HG02885 (cell line): ENCODE measurements around the gene OR7C2.
"Not testable (repeated sequence)": the region's sequence is repeated elsewhere in the genome, so short reads cannot be mapped to it uniquely, and the experiment has no call there.

Source experiments
- ATAC-seq: cut with Tn5 transposase; IDR thresholded peaks from one replicate; pipeline ENCODE4 v1.9.1; 2021; ENCODE audit warnings: mild to moderate bottlenecking; ENCODE audit not compliant: unreplicated experiment, poor library complexity

OR7C2 gene

DNA sequence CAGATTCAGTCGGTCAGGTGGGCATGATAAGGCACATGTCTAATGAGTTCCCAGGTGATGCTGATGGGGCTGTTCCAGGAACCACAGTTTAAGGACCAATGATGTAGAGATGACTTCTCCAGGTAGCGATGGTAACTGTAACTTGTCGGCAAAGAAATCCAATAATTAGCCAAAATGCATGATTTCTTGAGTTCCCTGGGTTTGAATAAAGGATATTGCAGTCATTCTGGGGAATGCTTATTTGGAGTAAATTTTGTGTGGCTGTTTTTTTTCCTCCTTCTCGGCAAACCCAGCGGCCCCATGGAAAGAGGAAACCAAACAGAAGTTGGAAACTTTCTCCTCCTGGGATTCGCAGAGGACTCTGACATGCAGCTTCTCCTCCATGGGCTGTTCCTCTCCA, at the start of gene OR7C2:
TSS of gene OR7C2 (plus strand) at position 301 of the 400 bp plus-strand sequence. CDS start at position 301, 0 bp downstream.
- no peak for ATAC-seq

DNA sequence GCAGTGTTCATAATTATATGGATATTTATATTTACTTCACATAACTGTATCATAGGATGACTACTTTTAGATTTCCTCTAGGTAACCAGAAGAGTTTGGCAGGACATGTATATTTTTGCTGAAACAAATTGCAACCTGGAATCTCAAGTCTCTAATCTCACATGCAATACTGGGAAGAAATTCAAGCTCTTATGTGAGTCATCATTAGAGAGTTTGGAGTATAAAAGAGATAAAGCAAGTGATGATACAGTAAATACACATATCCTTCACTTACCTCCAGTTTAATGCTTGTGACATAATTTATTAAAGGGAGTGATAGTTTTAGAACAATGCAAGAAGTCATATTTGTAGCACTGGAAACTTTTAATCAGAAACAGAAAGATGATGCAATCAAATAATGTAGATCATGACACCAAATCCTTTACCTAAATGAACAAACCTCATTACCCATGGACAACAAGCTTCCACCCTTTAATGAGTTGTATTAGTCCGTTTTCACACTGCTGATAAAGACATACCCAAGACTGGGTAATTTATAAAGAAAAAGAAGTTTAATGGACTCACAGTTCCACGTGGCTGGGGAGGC, 39.5 kb upstream of the OR7C2 start:
- no peak for ATAC-seq

DNA sequence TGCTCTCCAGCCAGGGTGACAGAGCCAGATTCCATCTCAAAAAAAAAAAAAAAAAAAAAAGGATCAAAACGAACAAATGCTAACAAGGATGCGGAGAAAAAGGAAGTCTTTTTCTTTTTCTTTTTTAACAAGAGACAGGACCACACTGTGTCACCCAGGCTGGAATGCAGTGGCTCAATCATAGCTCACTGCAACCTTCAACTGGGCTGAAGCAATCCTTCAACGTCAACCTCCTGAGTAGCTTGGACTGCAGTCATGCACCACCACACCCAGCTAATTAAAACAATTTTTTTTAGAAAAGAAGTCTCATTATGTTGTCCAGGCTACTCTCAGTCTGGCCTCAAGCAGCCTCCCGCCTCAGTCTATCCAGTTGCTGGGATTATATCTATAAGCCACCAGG, 34.6 kb upstream of the OR7C2 start:
- ATAC-seq, result no peak

DNA sequence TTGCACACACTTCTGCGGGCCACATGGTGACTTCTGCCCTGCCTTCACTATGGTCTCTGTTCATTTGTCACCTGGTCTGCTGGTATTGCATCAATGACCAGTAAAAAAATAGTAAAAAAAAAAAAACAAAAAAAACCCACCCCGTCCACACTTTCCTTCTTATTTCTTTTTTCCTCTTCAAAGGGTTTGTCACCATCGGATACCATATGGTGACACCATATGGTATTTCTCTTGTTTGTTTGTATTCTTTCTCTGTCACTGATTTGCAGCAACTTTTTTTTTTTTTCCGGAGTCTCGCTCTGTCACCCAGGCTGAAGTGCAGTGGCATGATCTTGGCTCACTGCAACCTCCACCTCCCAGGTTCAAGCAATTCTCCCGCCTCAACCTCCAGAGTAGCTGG, 26.2 kb upstream of the OR7C2 start:
- ATAC-seq, result no peak

DNA sequence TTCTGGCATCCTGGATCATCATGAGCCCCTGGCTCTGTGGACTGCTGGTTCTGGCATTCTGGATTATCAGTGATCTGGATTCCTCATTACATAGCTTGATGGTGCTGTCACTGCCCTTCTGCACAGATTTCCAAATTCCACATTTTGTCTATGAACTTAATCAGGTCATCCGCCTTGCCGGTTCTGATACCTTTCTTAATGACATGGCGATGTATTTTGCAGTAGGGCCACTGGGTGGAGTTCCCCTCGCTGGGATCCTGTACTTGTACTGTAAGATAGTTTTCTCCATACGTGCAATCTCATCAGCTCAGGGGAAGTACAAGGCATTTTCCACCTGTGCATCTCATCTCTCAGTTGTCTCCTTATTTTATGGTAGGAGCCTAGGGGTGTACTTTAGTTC, 24.4 kb upstream of the OR7C2 start:
- ATAC-seq, result no peak

DNA sequence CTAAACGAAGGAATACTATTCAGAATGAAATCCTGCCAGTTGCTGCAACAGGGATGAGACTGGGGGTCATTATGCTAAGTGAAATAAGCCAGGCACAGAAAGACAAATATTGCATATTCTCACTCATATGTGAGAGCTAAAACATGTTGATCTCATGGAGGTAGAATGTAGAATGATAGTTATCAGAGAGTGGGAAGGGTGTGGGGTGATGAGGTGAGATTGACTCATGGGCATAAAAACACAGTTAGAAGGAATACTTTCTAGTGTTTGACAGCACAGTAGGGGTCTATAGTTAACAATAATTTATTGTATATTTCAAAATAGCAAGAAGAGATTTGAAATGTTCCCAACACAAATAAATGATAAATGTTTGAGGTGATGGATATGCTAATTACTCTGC, 7.8 kb upstream of the OR7C2 start:
- no peak for ATAC-seq

DNA sequence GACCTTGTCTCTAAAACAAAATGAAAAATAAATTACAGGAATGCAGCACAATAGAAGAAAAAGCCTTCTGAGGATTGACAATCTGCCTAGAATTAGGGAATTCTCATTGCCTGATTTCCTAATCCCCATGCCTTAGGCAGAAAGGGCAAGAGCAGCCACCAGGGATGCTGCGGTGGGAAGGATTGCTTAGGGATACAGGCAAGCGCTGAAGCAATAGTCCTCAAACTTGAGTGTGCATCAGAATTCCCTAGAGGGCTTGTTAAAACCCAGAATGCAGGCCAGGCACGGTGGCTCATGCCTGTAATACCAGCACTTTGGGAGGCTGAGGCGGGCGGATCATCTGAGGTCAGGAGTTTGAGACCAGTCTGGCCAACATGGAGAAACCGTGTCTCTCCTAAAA, 1.0 kb upstream of the OR7C2 start:
- ATAC-seq, result no peak

DNA sequence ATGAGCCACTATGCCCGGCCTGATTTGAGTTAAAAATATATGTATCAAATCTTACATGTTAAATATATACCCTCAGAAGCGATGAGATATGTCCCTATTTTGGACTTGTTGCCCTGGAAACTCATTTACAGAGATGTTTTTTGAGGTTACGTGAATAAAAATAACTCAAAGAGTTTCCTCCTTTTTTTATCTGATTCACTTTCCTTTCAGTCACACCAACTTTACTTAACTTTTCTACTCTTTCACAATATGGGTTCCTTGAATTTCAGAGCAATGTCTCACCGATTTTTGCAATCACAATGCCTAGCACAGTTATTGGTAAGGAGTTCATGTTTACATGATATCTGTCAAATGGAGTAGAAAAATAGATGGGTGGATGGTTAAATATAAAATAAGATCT, 2.3 kb downstream of the OR7C2 start:
- ATAC-seq, result no peak

DNA sequence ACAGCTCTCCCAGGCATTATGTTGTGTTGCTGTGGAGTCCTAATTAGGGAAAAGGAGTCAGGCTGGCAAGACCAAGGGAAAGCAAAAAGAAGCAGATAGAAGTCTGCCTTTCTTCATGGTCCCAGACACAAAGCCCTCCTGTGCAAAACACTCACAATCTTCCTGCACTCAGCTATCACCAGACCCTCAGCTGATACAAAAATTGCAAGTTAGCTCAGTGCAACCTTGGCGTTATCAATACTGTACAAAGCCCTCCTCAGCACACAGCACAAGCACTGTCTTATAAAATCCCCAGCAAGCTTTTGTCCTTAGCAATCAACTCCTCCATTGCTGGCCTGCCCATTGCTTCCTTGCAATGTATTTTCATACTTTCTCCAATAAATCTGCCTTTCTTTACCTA, 3.2 kb downstream of the OR7C2 start:
- no peak for ATAC-seq

DNA sequence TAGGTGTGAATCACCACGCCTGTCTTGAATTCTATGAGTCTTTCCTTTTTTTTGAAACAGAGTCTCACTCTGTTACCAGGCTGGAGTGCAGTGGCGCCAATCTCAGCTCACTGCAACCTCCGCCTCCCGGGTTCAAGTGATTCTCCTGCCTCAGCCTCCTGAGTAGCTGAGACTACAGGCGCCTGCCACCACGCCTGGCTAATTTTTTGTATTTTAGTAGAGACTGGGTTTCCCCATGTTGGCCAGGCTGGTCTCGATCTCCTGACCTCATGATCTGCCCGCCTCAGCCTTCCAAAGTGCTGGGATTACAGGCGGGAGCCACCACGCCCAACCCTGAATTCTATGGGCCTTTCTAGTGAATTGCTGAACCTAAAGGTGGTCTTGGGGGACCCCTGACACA, 8.1 kb downstream of the OR7C2 start:
- ATAC-seq, result not testable (repeated sequence)

DNA sequence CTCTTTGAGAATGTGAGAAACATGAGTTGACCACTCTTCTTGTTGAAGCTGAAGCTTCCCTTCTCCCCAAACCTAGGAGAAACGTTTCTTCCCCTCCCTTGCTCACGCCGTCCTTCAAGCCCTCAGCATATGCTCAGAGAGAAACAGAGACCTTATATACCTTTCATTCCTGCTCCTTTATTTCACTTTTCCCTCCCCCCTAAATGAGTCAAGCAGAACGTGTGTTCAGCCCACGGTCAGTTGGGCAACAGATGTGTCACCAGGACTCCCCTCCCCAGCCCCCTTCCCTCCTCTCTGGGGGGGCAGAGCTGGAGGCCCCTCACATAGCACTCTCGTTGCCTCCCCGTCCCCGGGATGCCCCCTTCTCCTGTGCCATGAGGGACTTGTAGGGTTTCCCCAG, 8.6 kb downstream of the OR7C2 start:
- no peak for ATAC-seq

DNA sequence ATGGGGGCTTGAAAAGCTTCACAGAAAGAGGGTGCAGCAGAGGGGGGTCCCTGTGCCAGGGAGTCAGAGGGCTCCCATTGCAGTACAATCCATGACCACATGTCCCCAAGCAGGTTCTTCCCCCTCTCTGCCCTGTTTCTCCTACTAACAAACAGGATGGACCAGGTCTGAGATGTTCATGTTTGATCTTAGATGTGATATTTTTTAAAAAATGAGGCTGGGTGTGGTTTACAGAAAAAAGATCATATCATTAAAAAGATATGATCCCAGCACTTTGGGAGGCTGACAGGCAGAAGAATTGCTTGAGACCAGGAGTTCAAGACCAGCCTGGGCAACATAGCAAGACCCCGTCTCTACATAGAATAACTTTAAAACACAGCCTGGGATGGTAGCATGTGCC, 9.1 kb downstream of the OR7C2 start:
- no peak for ATAC-seq

DNA sequence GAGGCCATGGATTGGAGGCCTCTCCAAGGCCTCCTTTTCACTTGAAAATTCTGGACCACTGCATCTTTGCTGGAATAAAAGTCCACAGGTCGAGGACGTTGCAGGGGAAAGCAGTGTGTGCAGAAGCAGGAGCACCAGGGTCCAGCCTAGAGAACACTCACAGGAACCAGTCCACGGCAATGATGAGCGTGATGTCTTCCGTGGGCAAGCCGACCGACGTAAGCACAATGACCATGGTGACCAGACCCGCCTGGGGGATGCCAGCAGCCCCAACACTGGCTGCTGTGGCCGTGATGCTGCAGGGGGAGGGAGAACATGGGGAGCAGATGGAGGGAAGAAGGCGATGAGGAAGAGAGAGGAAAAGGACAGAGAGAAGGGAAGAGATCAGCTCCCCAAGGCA, 11.5 kb downstream of the OR7C2 start:
- no peak for ATAC-seq

DNA sequence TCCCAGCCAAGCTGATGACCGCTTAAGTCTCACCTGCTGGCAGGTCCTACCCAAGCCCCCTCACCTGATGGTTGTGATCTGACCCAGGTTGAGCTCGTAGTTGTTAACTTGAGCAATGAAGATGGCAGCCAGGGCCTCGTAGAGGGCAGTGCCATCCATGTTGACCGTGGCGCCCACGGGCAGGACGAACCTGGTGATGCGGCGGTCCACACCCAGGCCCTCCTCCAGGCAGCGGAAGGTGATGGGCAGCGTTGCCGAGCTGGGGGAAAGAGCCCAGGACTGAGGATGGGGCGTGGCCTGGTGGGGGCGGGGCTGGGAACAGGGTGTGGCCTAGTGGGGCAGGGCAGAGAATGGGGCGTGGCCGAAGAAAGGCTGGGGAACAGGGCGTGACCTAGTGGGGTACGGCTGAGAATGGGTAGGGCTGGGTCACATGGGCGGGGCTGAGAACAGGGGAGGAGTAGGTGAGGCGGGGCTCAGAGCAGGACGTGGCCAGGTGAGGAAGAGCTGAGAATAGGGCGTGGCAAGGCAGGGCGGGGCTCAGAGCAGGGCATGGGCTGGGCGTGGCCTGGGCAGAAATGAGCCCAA, 12.9 kb downstream of the OR7C2 start:
- ATAC-seq, result no peak

DNA sequence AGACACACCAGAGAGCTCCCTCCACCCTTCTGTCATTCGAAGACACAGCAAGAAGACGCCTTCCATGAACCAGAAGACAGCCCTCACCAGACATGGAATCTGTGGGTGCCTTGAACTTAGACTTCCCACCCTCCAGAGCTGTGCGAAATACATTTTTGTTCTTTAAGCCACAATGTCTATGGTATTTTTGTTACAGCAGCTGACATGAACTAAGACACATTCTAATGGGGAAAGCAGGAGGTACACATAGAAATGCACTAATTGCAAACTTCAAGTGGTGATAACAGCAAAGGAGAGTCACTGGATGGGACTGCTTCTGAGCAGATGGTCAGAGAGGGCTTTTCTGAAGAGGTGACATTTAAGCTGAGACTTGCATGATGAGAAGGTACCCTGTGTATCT, 16.2 kb downstream of the OR7C2 start:
- no peak for ATAC-seq

DNA sequence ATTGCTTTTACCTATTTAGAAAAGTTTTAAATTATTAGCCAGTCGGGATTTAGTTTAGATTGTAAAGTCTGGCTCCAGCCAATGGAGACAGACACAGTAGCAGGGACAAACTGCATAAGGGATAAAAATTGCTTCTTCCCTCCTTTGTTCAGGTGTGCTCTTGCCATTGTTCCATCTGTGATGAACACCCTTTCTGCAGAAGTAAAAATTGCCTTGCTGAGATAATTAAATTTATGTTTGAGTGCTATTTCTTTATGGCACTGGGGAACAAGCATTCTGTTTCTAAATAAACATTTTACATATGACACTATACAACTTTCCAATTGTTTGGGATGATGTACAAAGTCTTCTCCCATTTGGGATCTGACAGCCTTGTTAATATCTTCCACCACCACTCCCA, 18.0 kb downstream of the OR7C2 start:
- ATAC-seq, result no peak

DNA sequence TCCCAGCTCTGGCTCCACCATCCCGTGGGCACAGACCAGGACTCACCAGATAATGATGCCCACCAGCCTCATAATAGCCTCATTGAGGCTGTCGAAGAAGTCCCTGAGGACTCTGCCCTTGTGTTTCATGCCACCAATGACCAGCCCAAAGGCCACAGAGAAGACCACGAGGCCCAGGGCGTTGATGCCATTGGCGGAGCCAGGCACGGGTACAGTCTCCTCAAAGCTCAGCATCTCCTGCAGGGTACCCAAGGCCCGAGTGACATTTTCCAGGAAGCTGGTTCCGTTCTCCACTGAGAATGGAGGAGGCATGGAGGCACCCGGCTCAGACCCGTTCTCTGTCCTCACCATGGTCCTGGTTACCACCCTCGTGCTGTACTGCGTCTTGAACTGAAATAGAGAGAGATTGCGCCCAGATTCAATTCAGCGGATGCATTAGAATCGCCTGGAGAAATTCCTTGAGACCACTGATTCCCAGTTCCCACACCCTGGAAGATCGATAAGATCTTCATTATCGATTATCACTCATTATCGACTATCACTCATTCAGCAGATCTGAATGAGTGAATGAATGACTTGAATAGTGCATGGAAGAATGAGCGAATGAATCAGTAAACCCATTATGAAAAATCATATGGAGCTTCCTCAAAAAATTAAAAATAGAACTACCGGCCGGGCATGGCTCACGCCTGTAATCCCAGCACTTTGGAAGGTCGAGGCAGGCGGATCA, 20.8 kb downstream of the OR7C2 start:
- no peak for ATAC-seq

DNA sequence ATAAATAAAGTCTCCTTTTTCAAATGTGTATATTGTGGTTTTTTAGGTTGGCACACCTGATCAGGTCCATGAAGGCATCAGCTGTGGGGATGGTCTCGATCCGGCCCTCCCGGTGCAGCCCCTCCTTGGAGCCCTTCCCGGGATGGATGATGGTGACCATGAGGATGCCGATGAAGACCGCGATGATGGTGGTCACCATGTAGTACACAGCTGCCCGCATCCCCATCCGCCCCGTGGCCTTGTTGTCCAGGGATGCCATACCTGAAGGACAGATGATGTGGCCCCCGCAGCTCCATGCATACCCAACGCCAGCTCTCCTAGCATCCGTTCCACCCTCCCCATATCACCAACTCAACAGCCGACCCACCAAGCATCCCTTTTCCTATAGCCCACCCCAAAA, 27.0 kb downstream of the OR7C2 start:
- ATAC-seq, result no peak

DNA sequence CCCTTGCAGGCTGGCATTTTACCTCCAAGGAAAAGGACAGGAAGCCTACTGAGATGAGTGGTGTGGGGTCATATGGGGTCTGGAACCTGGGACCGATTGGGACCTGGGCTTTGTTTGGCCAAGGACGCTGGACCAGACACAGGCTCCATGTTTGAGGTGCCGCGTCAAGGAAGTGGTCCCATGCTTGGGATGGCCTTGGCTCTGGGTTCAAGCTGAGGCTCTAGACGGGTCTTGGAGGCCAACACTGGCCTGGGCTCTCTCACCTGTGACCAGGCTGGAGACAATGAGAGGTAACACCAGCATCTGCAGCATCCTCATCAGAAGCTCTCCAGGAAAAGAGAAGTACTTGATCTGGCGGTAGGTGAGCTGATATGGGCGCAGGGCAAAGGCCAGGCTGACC, 30.2 kb downstream of the OR7C2 start:
- ATAC-seq, result no peak

DNA sequence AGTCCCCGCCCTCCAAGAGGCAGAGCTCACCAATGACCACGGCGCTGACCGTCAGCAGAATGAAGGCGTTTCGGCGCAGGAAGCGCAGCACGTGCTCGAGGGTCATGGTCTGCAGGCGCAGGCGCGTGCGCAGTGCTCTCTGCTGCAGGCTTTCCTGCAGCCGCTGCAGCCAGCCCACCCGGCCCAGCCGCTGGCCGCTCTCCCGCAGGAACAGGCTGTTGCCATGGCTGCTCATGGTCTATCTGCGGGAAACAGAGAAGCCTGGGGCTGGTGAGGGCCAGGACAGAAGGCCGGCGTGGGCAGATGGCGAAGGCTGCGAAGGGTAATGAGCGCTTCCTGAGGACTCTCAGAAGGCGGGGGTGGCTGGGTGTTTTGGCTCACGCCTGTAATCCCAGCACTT, 31.4 kb downstream of the OR7C2 start:
- no peak for ATAC-seq

DNA sequence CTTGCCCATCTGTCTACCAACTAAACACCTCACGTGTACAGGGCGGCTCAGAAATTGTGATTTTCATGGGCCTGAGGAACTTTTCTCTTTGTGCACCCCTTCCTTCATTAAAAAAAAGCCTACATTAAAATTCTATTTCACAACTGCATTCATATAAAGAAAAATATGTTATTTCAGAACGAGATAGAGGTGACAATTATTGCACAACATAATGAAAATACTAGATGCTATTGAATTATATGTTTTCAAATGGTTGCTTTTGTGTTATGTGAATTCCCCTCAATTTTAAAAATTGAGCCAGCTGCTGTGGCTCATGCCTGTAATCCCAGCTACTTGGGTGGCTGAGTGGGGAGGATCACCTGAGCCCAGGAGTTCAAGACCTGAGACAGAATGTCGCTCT, 33.2 kb downstream of the OR7C2 start:
- no peak for ATAC-seq

DNA sequence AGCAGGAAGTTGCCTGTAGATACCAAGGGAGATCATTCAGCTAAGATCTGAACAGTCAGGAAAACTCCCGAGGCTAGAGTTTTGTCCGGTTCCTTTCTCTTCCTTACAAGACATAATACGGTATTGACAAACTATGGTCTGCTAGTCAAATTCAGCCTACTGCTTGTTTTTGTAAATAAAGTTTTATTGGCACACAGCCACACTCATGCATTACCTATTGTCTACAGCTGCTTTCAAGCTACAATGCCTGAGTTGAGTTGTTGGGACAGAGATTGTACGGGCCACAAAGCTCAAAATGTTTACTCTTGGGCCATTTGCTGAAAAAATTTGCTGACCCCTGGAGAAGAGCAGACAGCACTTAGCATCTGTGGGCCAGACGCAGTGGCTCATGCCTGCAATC, 35.8 kb downstream of the OR7C2 start:
- ATAC-seq, result no peak
